Activated T-cell treated with anti-CD3 and anti-CD28 coated beads for 24 hours (primary cell): ENCODE data around the gene CETN2.
"Not testable (repeated sequence)": the region's sequence is repeated elsewhere in the genome, so short reads cannot be mapped to it uniquely, and the experiment has no call there.

ENCODE experiments used
- DNase-seq: peaks from one replicate; pipeline ENCODE4 v3.0.0-alpha.2; 2020; ENCODE audit warnings: low read depth

CETN2 gene

DNA sequence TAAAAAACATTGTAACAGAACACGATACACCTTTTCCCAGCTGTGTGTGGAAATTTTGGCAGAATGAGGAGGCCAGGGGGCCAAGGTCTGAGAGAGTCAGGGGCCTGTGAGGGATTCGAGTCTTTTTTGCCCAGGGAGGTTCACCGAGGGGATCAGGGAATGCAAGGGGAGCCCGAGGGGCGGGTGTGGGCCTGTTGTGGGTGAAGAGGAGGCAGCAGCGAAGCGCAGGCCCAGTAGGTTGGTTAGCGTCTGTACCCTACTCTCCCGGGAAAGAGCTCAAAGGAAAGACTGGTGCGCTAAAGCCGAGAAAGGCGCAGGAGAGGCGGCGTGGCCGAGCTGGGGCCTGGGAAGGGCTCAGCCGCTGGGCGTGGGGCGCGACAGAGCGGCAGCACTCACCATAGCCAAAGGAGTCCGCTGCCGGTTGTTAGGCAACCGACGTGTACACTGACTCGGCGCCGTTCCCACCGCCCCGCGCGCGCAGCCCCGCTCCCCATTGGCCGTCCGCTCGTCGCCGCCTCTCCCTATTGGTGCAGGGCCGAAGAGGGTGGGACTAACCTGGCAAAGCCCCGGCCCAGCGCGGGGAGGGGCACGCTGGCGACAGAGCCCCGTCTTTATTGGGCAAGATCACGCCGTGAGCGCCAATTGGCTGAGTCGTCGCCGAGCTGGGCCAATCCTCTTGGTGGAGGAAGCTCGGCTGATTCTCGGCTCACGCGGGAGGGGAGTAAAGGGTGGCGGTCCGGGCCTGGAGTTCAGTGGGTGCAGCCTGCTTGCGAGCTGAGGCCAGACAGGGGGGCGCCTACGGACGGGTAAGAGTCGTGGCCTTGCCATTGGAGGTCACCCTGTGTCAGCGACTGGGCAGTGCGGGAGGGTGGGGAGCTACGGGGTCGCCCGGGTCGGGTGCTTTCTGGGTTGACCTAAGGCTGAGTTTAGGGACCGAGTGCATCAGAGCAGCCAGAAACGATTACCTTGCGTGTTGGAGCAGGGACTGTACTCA, at the start of gene CETN2, which contains the start of gene NSDHL:
Gene CETN2 (minus strand): TSS at position 446 of the 994 bp plus-strand sequence. CDS start 47 bp downstream, at position 399.
Gene NSDHL (plus strand): TSS at position 752 of the 994 bp plus-strand sequence. CDS start 15,262 bp downstream, outside the sequence.
- DNase-seq, result peak; percentile 87

DNA sequence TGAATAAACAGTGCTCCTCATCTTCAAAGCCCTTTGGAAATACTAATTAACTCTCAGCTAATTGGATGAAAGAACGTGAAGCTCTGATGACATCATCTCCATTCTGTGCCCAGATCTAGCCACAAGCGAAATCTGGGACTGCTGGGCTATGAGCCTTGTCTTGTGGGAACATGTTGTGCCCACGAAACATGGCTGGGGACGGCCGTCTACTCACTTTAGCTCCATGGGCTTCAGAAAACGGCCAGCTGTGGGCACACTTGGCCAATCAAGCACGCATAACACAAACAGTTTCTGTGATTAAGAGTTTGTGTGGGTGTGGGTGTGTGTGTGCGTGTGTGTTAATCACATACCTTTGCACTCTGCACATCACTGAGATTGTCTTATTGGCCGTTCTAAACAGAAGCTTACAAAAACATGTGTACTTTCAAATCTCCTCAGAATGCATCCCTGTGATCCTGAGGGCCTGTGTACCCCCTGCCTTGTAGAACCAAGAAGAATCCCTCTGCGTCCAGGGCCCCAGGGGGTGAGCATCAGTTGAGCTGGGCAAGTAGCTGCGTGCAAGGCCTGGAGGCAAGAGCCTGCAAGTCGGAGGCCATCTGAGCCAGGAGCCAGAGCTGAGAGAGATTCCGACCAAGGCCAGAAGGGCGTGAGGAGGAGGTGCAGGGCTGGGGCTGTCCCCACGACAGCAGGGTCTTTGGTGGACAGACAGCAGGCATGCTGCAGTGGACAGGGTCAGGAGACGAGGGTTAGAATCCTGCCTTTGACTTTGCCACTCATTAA, 48.6 kb upstream of the CETN2 start:
- no peak for DNase-seq

DNA sequence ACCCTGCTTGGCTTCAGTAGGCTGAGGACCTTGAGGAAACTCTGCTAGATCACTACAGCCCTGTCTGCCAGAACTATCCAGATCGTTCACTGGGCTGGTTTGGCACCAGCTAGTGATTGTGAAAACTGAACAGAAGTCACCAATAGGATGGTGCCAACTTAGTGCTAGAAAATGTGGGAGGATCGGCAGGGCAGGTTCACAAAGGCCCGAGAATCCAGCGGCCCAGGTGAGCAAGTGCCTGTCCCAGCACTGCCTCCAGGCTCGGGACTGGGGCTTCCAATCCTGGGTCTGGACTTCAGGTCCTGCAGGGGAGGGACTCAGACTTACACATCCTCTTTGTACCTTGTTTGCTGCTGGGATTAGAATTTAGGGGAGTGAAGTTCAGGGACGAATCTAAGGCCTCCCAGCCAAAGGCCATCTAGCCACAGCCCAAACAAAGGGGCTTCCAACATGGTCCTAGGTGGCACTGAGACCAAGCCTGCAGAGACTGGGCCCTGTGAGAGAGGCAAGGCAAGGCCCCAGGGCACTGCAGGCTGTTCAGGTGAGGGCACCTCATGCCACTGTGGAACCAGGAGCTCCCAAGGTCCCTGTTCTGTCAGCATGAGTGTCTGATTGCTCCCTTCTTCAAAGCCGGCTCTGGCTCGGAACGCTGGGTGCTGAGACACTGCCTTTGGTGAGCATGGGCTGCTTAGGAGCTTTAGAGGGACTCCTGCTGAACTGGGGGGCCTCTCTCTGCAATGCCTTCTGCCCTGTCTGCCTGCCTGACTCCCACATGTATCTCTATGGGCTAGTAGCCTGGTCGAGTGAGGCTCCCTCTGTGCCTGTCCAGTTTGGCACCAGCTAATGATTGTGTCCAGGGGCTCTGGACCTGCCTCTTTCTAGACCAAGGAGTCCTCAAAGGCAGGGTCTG, 46.6 kb upstream of the CETN2 start:
- DNase-seq, result no peak

DNA sequence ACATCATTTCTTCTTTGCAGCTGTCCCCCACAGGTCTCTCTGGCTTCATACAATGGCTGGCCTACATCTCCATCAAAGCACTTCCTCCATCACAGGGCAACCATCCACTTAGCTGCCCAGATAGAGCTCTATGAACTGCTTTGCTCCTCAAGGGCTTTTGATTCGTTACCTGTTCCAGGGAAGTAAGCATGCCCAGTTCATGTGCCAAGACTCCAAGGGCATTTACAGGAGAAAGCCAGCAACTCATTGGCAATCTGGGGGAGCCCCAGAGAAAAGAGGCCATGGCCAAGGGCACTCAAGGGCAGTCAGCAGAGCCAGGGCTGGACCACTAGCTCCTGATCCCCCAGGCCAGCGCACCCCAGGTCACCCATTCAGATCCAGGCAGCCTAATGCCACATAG, 42.8 kb upstream of the CETN2 start:
- DNase-seq, result no peak

DNA sequence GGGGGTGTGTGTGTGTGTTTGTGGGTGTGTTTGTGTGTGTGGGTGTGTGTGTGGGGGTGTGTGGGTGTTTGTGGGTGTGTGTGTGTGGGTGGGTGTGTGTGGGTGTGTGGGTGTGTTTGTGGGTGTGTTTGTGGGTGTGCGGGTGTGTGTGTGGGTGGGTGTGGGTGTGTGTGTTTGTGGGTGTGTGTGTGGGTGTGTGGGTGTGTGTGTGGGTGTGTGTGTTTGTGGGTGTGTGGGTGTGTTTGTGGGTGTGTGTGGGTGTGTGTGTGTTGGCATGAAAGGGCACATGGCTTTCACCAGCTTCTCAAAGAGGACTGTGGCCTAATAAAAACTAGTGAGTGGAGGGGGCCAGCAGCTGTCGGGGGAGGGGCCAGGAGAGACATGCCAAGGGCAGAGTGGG, 42.0 kb upstream of the CETN2 start:
- DNase-seq, result no peak

DNA sequence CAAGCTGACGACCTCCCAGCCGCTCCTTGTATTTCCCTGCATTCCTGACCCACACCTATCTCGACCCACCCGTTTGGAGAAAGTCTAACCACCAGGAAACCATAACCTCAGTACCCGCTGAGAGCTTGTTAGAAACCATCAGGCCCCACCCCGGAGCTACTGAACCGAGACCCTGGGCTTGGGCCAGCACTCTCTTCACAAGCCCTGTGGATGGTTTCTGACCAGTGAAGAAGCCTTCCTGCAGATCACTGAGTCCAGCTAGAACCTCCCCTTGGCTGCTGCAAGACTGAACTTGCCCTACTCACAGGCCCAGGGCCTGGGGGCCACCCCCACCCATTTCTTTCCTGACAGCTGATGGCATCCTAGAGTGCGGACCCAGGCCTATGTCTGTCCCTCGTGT, 40.7 kb upstream of the CETN2 start:
- DNase-seq, result no peak

DNA sequence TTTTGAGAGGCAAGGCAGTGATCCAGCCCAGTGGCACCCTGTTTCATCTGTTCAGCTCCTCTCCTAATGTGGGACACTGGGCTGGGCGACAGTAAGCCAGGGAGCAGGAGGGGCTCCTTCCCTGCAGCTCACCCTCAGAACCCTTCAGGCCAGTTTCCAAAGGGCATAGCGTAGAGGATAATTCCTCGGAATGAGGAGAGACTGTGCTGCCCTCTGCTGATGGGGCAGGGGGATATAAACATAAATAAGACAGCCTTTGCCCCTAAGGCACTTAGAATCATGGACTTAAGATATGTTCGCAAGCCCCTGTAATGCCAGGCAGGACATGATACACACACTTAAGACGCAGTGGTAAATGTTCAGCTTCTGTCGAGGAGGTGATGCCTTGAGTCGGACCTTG, 39.4 kb upstream of the CETN2 start:
- DNase-seq, result no peak

DNA sequence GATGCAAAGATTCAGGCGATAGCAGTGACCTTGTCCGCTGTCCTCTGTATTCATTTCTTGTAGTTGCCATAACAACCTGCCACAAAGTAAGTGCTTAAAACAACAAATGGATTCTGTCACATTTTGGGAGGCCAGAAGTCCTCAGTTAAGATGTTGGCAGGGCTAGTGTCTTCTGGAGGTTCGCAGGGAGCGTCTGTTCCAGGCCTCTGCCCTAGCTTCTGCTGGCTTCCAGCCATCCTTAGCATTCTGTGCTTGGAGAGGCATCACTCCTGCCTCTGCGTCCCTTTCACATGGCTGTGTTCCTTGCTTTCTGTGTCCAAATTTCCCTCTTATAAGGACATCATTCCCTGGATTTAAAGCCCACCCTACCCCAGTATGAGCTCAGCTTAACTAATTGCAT, 35.8 kb upstream of the CETN2 start:
- DNase-seq, result no peak

DNA sequence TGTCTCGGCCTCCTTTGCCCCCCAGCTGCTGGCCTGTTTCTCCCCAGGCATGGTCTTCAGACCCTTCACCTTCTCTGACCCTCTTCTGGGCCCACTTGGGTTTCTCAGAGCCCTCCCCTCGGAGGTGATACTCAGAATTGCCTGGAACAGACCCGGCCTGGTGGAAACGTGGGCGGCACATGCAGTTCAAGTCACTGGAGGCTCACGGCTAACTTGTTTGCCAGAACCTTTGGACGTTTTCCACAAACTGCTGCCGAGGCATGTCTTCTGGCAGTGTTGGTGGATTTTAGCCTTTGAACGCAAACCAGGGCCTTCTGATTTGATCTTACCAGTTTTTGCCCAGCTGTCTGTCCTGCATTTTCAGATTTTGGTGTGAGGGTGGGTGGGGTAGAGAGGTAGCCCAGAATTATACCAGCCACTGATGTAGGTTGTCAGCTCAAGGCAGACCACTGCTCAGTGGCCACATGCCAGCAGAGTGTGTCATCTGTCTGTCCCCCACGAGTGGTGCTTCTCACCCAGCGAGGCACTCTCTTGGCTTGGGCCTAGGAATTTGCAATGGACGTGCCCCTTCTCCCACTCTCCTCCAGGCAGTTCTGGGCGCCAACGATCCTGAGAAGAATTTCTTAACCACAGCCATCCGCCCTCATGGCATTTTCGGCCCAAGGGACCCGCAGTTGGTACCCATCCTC, 34.8 kb upstream of the CETN2 start:
- DNase-seq, result no peak

DNA sequence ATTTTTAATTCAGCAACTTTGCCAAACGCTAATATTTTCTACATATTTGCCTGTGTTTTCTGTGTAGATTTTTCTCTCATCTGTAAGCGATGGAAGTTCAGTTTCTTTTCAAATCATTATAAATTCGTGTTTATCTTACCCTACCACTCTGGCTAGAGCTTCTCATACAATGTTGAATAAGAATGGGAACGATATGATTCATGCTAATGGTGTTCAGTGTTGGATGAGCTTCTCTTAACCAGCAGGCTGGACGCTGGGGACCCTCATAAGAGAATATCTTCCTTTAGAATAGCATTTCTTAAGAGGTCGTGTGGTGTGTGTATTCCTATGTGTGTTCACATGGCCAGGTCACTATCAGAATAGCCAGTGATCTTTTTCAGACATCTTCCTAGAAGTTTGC, 31.3 kb upstream of the CETN2 start:
- DNase-seq, result no peak

DNA sequence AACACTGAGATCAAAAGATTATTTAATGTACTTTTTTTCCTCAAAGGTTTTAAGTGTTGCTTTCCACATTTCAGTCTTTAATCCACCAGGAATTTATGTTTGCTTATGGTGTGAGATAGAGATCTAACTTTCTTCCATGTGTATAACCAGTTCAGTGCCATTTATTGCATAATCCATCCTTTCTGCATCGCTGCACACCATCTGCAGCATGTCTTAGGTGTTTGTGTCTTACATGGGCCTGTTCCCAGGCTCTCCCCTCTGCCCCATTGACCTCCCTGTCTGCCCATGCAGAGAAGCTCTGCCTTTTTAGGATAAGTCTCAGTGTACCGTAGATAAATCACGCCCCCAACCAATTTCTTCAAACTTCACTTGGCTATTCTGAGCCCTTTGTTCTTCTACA, 30.6 kb upstream of the CETN2 start:
- no peak for DNase-seq

DNA sequence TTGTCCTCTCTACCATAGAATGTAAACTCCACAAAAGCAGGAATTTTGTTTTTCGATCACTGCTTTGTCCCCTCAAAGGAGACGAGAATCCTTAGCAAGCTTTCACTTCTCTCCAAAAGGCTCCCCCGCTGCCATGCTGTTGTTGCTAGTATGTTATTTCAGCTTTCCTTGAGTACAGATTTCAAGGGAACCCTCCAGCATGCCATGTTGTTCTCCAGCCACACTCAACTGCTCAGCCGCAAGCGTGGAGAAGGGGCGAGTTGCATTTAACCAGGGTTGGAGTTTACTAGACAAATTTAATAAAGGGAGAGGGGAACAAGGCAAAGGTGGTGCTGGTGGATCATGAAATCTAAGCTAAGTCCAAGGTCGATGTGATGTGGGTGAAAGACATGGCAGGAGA, 23.4 kb upstream of the CETN2 start:
- no peak for DNase-seq

DNA sequence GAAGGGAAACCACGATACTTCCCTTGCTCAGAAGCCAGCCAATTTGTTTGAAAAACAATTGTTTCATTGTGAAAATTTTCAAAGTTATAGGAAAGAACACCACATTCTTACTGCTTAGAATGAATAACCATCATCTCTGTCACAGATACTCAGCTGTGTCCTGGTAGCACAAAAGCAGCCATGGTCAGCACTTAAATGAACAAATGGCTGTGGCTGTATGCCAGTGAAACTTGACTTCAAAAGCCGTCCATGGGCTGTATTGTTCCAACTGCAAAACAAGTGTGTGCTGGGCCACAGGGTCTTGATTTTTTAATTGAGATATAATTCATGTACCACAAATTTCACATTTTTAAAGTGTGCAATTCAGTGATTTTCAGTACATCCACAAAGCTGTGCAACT, 19.9 kb upstream of the CETN2 start:
- no peak for DNase-seq

DNA sequence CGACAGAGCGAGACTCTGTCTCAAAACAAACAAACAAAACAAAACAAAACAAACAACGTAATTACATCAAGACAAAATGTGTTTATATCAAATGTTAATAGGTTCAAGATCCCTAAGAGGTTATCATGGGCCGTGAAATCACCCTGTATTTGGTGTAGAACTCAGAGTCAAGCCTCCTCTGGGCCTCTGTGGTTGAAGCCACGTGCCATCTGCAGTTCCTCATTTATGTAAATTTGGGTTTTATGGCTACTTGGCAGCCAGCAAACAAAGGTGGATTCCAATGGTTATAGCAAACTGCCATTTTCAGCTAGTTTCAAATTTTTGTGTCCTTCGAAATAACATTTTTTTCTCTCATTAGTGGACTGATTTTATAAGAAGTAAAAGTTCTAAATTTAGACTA, 16.7 kb upstream of the CETN2 start:
- DNase-seq, result no peak

DNA sequence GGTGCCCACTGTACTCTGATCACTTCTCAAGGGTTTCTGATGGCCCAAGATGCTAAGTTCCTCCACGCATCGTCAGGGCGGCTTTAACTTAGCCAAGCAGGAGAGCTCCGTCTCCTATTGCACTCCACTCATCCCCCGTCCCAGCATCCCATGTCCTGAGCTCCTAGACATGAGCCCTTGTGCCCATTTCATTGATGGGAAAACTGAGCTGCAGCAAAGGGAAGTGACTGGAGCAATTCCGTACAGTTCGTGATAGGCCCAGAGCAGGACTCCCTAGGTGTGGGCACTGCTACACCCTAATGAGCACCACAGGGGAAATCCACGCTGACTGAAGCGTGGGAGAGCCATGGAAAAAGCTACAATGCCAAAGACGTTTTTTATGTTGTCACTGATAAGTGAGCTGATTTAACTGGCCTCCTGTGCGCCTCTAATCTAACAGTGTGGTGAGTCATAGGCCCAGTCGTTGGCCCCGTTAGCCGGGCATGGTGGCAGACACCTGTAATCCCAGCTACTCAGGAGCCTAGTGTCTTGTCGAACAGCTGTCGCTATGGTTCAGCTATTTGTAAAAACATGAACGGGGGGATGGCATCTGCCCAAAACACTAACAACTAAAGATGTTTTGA, 15.2 kb upstream of the CETN2 start:
- DNase-seq, result no peak

DNA sequence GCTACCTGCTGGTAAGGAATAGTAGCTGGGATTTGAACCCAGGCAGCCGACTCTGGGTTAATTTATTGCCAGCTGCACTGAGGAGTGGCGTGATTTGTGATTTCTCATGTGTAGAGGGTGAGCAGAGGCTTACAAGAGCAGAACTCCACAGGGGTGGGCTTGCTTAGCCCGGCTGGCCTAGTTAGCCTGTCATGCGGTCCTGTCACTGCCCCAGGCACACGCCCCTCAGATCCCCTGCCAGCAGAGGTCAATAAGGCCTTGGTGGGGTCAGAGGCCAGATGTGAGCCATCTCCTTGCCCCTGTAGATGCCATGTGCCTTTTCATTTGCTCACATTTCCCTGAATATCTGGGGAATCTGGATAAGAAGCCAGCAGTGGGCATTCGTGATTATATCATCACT, 13.7 kb upstream of the CETN2 start:
- no peak for DNase-seq

DNA sequence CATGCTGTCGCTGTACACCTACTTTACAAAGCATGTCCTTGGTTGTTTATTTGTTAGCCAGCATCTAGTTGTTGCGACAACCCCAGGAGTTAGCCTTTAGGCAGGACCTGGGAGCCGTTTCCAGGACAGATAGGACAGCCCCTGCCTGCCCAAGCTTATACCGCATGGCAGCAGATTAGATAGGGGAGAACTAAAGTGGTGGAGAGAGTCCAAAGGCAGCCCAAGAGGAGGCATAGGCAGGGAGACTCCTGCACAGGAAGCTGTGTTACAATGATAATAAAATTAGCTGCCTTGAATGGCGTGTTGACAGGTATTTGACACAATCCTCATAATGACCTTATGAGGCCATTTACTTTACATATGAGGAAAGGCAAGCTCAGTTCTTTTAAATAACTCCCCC, 13.3 kb upstream of the CETN2 start:
- no peak for DNase-seq

DNA sequence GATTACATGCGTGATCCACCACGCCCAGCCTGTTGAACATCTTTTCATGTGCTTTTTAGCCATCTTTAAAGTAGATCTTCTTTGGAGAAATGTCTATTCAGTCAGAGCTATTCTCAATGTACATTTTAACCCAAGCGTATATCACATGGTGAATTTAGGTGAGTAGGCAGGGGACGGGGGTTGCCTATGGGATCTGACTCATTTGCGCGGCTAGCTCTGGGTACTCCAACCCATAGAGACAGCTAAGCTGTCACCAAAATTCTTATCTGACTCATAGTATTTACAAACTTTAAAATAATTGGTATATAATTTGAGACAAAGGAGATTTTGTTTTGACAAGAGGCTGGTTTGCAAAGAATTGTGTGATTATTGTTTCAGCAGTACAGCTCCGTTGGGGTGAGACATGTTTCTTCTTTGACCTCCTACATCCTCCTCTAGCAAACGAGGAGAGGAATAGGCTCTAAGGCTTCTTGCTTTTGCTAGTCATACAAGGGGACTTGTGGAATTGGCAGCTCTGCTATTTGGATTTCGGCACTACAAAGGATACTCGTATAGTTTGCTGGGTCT, 12.3 kb upstream of the CETN2 start:
- no peak for DNase-seq

DNA sequence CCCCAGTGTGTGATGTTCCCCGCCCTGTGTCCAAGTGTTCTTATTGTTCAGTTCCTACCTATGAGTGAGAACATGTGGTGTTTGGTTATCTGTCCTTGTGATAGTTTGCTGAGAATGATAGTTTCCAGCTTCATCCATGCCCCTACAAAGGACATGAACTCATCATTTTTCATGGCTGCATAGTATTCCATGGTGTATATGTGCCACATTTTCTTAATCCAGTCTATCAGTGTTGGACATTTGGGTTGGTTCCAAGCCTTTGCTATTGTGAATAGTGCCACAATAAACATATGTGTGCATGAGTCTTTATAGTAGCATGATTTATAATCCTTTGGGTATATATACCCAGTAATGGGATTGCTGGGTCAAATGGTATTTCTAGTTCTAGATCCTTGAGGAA, 4.9 kb upstream of the CETN2 start:
- DNase-seq, result not testable (repeated sequence)

DNA sequence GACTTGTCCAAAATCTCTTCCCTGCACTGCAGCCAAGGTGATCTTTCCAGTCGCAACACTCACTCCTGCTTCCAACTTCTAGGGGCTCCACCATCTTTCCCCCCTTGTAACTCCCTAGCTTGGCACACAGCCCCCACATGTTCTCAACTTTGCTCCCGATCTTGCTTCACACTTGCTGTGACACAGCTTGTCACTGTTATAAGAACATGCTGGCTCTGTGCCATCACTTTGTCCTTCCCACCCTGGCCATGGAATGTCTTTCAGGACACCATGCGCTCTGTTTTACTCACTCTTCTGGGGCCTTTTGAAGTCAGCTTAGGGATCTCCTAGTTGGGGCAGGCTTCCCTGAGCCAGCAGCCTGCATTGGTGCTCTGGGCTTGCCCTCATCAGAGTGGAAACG, 2.8 kb upstream of the CETN2 start:
- DNase-seq, result no peak

DNA sequence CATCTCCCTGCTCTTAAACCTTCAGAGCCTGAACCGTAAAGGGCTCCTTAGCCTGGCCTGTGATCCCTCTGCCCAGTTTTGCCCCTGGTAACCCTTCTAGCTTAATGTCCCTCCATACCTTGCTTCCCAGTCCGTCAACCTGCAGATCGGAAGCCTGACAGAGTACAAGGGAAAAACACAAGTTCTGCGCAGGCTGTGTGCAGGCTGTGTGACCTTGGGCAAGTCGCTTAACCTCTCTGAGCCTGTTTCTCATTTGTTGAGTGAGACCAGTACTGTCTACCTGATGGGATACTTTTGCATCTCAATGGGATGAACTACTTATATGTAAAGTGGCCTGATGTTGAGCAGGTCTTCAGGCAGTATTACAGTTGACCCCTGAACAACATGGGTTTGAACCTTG, 2.0 kb upstream of the CETN2 start:
- DNase-seq, result no peak
